GM12875 (cell line): ENCODE measurements around the gene DDN.
A peak's percentile ranks its signal among the peaks of the same experiment; 100 is the strongest.

Experiments used
- H3K4me3 ChIP-seq: one replicate; pipeline ENCODE4 v1.5.1; 2011; ENCODE audit warnings: low read depth, low read length, control low read depth
- TF ChIP-seq, protein P1 (sequence below): IDR thresholded peaks from 2 replicates; pipeline ENCODE4 v1.5.1; 2011; ENCODE audit warnings: low read depth, mild to moderate bottlenecking, control low read depth, inconsistent platforms, low read length, moderate library complexity, borderline replicate concordance; ENCODE audit not compliant: insufficient read depth

DDN gene

DNA sequence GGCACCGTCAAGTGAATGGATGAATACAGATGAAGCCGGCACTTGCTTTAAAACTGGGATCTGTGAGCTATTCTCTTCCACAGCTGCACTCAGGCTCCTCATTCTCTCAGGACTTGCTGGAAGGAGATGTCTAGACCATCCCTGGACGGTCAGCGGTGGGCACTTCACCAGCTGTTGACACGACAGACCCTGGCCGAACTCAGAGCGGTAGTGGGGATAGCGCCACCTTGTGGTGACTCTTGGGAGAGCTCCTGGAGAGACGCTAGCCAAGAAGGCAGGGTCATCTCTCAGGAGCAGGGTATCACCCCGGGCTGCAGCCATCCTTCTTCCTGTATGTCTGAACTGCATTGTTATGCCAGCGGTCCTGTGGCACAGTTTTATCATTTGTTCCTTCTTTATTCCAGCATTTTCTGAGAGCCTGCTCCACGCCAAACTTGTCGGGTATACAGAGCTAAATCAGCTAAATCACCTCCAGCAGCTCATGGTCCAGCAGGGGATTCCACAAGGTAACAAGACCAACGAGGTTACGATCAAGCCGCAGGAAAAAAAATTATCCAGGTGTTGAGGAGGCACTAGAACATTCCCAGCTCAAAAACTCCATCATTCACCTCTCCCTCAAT, 11.0 kb downstream of the DDN start:
- TF ChIP-seq, protein P1, sequence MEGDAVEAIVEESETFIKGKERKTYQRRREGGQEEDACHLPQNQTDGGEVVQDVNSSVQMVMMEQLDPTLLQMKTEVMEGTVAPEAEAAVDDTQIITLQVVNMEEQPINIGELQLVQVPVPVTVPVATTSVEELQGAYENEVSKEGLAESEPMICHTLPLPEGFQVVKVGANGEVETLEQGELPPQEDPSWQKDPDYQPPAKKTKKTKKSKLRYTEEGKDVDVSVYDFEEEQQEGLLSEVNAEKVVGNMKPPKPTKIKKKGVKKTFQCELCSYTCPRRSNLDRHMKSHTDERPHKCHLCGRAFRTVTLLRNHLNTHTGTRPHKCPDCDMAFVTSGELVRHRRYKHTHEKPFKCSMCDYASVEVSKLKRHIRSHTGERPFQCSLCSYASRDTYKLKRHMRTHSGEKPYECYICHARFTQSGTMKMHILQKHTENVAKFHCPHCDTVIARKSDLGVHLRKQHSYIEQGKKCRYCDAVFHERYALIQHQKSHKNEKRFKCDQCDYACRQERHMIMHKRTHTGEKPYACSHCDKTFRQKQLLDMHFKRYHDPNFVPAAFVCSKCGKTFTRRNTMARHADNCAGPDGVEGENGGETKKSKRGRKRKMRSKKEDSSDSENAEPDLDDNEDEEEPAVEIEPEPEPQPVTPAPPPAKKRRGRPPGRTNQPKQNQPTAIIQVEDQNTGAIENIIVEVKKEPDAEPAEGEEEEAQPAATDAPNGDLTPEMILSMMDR, result peak; percentile 93
- no peak overlapping the region for H3K4me3 ChIP-seq

DNA sequence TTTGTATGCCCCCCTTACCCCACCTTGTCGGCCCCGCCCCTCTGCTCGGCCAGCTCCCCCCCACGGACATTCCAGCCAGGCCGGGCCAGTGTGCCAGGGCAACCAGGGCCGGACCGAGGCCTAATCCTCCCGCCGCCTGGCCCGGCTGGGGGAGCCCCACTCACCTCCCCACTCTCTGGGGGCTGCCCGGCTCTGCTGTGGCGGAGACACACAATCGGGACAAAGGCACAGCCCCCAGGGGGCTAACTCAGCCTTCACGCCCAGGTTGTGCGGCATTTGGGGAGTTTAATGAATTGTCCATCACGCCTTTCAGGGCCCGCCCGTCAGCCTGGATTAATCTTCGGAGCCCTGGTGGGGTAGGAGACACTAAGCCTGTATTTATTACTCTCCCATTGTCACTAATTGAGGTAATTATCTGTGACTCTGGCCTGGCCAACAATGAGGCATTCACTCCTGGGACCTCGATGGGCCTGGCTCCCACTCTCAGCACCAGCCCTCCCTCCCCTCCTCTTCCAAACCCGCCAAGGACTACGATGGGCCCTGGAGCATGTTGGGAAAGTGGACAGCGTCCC, 12.4 kb downstream of the DDN start:
- no peak overlapping the region for H3K4me3 ChIP-seq
- TF ChIP-seq, protein P1, result no peak

DNA sequence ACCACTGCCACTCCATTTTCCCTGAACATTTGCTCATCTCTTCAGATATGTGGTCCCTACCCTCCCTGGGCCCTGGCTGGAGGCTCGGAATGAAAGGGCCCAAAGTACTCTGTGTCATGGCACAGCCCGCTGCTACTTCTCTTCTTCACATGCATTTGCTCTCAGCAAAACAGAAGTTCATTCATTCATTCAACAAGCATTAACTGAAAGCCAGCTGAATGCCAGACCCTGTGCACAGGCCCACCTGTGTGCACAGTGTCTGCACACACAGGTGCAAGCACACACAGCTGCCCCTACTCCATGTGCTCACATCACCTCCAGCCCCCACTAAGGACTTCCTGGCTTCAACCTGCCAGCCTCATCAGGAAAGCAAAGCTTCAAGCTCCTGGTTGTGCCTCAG, 13.3 kb downstream of the DDN start:
- no peak overlapping the region for H3K4me3 ChIP-seq
- TF ChIP-seq, protein P1, result no peak

GRCh38 chr12:48985475-48985897, 13.7 kb downstream of the DDN start:
- TF ChIP-seq, protein P1, result no peak
- H3K4me3 ChIP-seq, result no peak overlapping the region

DNA sequence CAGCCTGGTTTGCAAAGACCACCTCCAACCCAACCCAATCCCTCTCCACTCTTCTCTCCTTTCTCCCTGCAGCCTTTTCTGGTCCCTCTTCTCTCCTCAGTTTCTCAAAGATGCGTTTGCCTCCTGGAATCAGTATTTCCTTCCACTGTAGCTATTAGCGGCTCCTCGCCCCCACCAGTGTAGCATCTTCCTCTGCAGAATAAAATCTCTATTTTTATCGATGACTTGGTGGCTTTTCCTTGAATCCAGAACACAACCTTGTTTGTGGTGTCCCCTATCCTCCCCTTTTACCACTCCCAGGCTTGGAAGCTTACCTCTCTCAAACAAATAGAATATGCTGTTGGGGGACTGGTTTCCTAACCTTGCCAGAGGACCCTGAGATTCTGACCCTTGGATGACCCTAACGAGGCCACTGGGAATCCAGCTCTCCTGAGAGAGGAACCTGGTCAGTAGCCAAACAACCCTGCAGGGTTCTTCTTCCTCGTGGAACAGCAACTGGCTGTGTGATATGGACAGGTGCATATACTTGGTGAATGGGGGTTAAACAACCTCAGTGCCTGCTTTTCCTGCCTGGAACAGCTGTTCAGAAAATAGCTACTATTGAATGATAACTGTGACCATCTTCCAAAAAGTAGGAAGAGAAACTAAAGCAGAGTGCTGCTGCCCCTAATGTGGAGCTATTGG, 16.6 kb downstream of the DDN start:
- H3K4me3 ChIP-seq, result no peak overlapping the region
- TF ChIP-seq, protein P1, result no peak

DNA sequence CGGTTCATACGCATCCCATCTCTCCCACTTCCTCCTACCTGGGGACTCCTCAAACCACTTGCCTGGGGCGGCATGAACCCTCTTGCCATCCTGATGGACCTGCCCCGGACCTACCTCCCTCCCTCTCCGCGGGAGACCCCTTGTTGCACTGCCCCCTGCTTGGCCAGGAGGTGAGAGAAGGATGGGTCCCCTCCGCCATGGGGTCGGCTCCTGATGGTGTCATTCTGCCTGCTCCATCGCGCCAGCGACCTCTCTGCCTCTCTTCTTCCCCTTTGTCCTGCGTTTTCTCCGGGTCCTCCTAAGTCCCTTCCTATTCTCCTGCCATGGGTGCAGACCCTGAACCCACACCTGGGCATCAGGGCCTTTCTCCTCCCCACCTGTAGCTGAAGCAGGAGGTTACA, 17.4 kb downstream of the DDN start:
- H3K4me3 ChIP-seq, result no peak overlapping the region
- TF ChIP-seq, protein P1, result no peak
